A673 (cell line): Measurements from ENCODE around the gene WNT3. TPM values are rescaled to one million over a fixed set of nuclear protein-coding genes. Genes with fewer than 3 reads are reported as not detected.

ENCODE experiments used
- BruUV-seq: library from RNA; stranded (reverse); fragments of 400-500 nt; replicated peaks from 2 replicates; lab custom pipeline; 2021; lab: Mats Ljungman, UMichigan
- CTCF ChIA-PET: fragments of 300-600 bp; sonication (Branson Sonifier 250); formaldehyde crosslinking; loops from one replicate; lab custom pipeline; 2022; ENCODE audit warnings: antibody characterized with exemption; lab: Charles Lee
- POLR2A ChIA-PET: fragments of 300-600 bp; sonication (Branson Sonifier 250); formaldehyde crosslinking; loops from one replicate; lab custom pipeline; 2022; ENCODE audit warnings: antibody characterized with exemption; ENCODE audit not compliant: low non-redundant PET; lab: Charles Lee
- DNase-seq: peaks from one replicate; pipeline ENCODE4 v3.0.0-alpha.2; 2015; ENCODE audit warnings: low spot score
- H3K27ac ChIP-seq: fragments of 200-600 bp; sonication (generic); 2 replicates; pipeline ENCODE4 v1.5.1; 2016; ENCODE audit warnings: mixed run types, low read depth, mild to moderate bottlenecking, mixed read lengths, antibody characterized with exemption, low read length; ENCODE audit not compliant: poor library complexity, severe bottlenecking
- H3K27me3 ChIP-seq: fragments of 200-600 bp; sonication (generic); replicated peaks from 2 replicates; pipeline ENCODE4 v1.6.1; 2017; ENCODE audit warnings: mixed run types, low read depth, mild to moderate bottlenecking, mixed read lengths, antibody characterized with exemption, low read length; ENCODE audit not compliant: insufficient read depth, poor library complexity
- H3K36me3 ChIP-seq: fragments of 200-600 bp; sonication (generic); 2 replicates; pipeline ENCODE4 v1.6.1; 2016; ENCODE audit warnings: mixed run types, mild to moderate bottlenecking, mixed read lengths, antibody characterized with exemption, low read length; ENCODE audit not compliant: insufficient read depth, poor library complexity, severe bottlenecking
- H3K4me1 ChIP-seq: fragments of 200-600 bp; sonication (generic); 2 replicates; pipeline ENCODE4 v1.6.1; 2017; ENCODE audit warnings: mixed run types, mild to moderate bottlenecking, mixed read lengths, antibody characterized with exemption, low read length; ENCODE audit not compliant: insufficient read depth, poor library complexity, severe bottlenecking
- H3K4me3 ChIP-seq: fragments of 200-600 bp; sonication (generic); 2 replicates; pipeline ENCODE4 v1.5.1; 2016; ENCODE audit warnings: low read depth, mixed run types, mild to moderate bottlenecking, mixed read lengths, low read length; ENCODE audit not compliant: poor library complexity, severe bottlenecking
- H3K9me3 ChIP-seq: fragments of 200-600 bp; sonication (generic); 2 replicates; pipeline ENCODE4 v1.6.1; 2016; ENCODE audit warnings: mixed run types, low read depth, mild to moderate bottlenecking, mixed read lengths, antibody characterized with exemption, low read length; ENCODE audit not compliant: poor library complexity, severe bottlenecking
- EZH2 ChIP-seq: fragments of 200-600 bp; sonication (generic); IDR thresholded peaks from 2 replicates; pipeline ENCODE4 v1.6.1; 2017; ENCODE audit warnings: borderline replicate concordance, low read depth, mild to moderate bottlenecking, mixed read lengths, antibody characterized with exemption, low read length; ENCODE audit not compliant: poor library complexity, severe bottlenecking
- intact Hi-C: fragments of 100-400 bp; cut with micrococcal nuclease; formaldehyde crosslinking; loops from one replicate; pipeline ENCODE4 v1.10.0; 2022; ENCODE audit not compliant: unreplicated experiment
- total RNA-seq: library from RNA; stranded (reverse); gene quantifications from 2 replicates; pipeline ENCODE4 v1.2.3, GENCODE V29; 2021
- TF ChIP-seq, protein P1 (sequence below): fragments of 300-800, 200-600 bp; sonication (generic); conservative IDR thresholded peaks from 2 replicates; pipeline ENCODE4 v1.5.1; 2017; ENCODE audit warnings: low read depth, mild to moderate bottlenecking, antibody characterized with exemption, low read length, moderate library complexity, mixed read lengths

Gene WNT3
- total RNA-seq, 1 experiment from 2014 or later: 1.3 TPM

GRCh38 chr17:46831573-46832330 lies 13.3 kb upstream of the WNT3 start:
- Histone ChIP-seq H3K36me3 (no peaks in the 10 kb centered on the region), H3K9me3 (no peaks in the 10 kb centered on the region), H3K27me3 (no peaks in the 10 kb centered on the region), H3K4me3 (no peak overlapping the region), H3K4me1 (no peaks in the 10 kb centered on the region), H3K27ac (no peak overlapping the region)
- no TSS peak for BruUV-seq
- intact Hi-C loops: loop anchor here (10.0 kb wide), 1 partner anchor 1147 kb away; no protein-coding TSS in a partner anchor
- CTCF ChIA-PET: no interaction called here
- TF ChIP-seq EZH2: no peak
- TF ChIP-seq, protein P1, sequence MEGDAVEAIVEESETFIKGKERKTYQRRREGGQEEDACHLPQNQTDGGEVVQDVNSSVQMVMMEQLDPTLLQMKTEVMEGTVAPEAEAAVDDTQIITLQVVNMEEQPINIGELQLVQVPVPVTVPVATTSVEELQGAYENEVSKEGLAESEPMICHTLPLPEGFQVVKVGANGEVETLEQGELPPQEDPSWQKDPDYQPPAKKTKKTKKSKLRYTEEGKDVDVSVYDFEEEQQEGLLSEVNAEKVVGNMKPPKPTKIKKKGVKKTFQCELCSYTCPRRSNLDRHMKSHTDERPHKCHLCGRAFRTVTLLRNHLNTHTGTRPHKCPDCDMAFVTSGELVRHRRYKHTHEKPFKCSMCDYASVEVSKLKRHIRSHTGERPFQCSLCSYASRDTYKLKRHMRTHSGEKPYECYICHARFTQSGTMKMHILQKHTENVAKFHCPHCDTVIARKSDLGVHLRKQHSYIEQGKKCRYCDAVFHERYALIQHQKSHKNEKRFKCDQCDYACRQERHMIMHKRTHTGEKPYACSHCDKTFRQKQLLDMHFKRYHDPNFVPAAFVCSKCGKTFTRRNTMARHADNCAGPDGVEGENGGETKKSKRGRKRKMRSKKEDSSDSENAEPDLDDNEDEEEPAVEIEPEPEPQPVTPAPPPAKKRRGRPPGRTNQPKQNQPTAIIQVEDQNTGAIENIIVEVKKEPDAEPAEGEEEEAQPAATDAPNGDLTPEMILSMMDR: no peak
- POLR2A ChIA-PET: no interaction called here
- DNase-seq: no peak

GRCh38 chr17:46827274-46827673 lies 8.8 kb upstream of the WNT3 start:
- no peak for TF ChIP-seq EZH2
- TF ChIP-seq, protein P1: no peak
- H3K27me3 ChIP-seq: no peaks in the 10 kb centered on the region
- ChIA-PET POLR2A (no interaction called here), CTCF (no interaction called here)
- intact Hi-C loops: no loop called here
- BruUV-seq: no TSS peak
- no peaks in the 10 kb centered on the region for H3K36me3 ChIP-seq
- no peak overlapping the region for H3K27ac ChIP-seq
- no peak for DNase-seq
- no peaks in the 10 kb centered on the region for H3K9me3 ChIP-seq
- H3K4me3 ChIP-seq: no peak overlapping the region
- no peaks in the 10 kb centered on the region for H3K4me1 ChIP-seq

DNA sequence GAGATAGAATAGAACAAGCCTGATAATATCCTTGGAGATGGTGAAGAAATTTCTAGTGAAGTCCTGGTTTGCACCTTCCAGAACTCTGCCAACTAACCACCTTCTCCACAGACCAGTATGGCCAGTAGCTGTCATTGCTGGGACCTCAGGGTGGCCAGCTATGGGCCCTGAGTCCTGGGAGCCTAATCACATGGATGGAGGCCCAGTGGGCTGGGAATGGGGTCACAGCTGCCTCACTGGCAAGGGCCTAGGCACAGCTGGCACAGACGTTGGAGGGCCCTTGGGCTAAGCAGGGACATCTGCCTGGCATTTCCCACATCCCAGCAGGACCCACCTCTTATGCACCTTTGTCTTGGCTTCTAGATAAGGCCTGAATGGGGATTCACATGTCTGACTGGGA lies 7.6 kb upstream of the WNT3 start:
- TF ChIP-seq, protein P1: no peak
- no peak for TF ChIP-seq EZH2
- Histone ChIP-seq H3K4me3 (no peak overlapping the region), H3K9me3 (no peaks in the 10 kb centered on the region), H3K36me3 (no peaks in the 10 kb centered on the region), H3K4me1 (no peaks in the 10 kb centered on the region), H3K27ac (no peak overlapping the region), H3K27me3 (peaks cover 2% of the 10 kb centered on the region)
- CTCF ChIA-PET: interaction anchor here (0.6 kb wide), 2 partner anchors 15 to 17 kb away, joined by 4 read pairs; no protein-coding TSS in a partner anchor
- intact Hi-C loops: no loop called here
- BruUV-seq: no TSS peak
- POLR2A ChIA-PET: no interaction called here
- DNase-seq: no peak
